Neuronal stem cell (in vitro differentiated cells): ENCODE results near the gene ALOX5AP.

Experiments
- DNase-seq: peaks from one replicate; pipeline ENCODE4 v3.0.0-alpha.2; 2013; ENCODE audit warnings: low spot score
- H2AFZ ChIP-seq: one replicate; pipeline ENCODE4 v1.6.1; 2013; ENCODE audit warnings: mild to moderate bottlenecking, low read length, inconsistent platforms
- H2AK5ac ChIP-seq: 2 replicates; pipeline ENCODE4 v1.6.1; 2013; ENCODE audit warnings: low read depth, mild to moderate bottlenecking, inconsistent platforms, low read length, moderate library complexity, mixed read lengths
- H2BK120ac ChIP-seq: 2 replicates; pipeline ENCODE4 v1.6.1; 2013; ENCODE audit warnings: low read depth, mild to moderate bottlenecking, inconsistent platforms, low read length, moderate library complexity, mixed read lengths
- H2BK12ac ChIP-seq: one replicate; pipeline ENCODE4 v1.6.1; 2013; ENCODE audit warnings: low read length, inconsistent platforms
- H2BK15ac ChIP-seq: 2 replicates; pipeline ENCODE4 v1.6.1; 2013; ENCODE audit warnings: mild to moderate bottlenecking, low read length, inconsistent platforms, mixed read lengths
- H2BK5ac ChIP-seq: one replicate; pipeline ENCODE4 v1.6.1; 2013; ENCODE audit warnings: inconsistent platforms, mild to moderate bottlenecking, low read length, moderate library complexity
- H3K14ac ChIP-seq: one replicate; pipeline ENCODE4 v1.6.1; 2013; ENCODE audit warnings: low read length, inconsistent platforms
- H3K18ac ChIP-seq: 2 replicates; pipeline ENCODE4 v1.6.1; 2013; ENCODE audit warnings: low read length, inconsistent platforms
- H3K23ac ChIP-seq: 2 replicates; pipeline ENCODE4 v1.6.1; 2013; ENCODE audit warnings: low read depth, mild to moderate bottlenecking, mixed read lengths, low read length, inconsistent platforms; ENCODE audit not compliant: poor library complexity
- H3K27ac ChIP-seq: replicated peaks from 3 replicates; pipeline ENCODE4 v1.5.1; 2013; ENCODE audit warnings: low read length, inconsistent platforms
- H3K27me3 ChIP-seq, 3 experiments: 2 replicates each; pipeline ENCODE4 v1.6.1; 2013; ENCODE audit warnings: low read length in 3 of 3, mild to moderate bottlenecking in 2 of 3, inconsistent platforms in 1 of 3, low read depth in 1 of 3, mixed read lengths in 1 of 3, moderate library complexity in 1 of 3; ENCODE audit not compliant: control insufficient read depth in 3 of 3, insufficient read depth in 3 of 3
- H3K36me3 ChIP-seq, 2 donors: replicated peaks in 1 of 2; 2 replicates each; pipeline ENCODE4 v1.6.1; 2013; ENCODE audit warnings: low read length in 2 of 2; ENCODE audit not compliant: control insufficient read depth in 2 of 2, insufficient read depth in 2 of 2
- H3K4ac ChIP-seq: 2 replicates; pipeline ENCODE4 v1.6.1; 2013; ENCODE audit warnings: inconsistent platforms, mild to moderate bottlenecking, low read length, moderate library complexity
- H3K4me1 ChIP-seq, 2 donors: 1 replicate in 1 of 2; 2 replicates in 1 of 2; pipeline ENCODE4 v1.6.1; 2013; ENCODE audit warnings: low read length in 2 of 2, low read depth in 1 of 2; ENCODE audit not compliant: control insufficient read depth in 2 of 2, insufficient read depth in 1 of 2
- H3K4me2 ChIP-seq: one replicate; pipeline ENCODE4 v1.6.1; 2013; ENCODE audit warnings: mild to moderate bottlenecking, low read length, inconsistent platforms; ENCODE audit not compliant: insufficient read depth, poor library complexity, severe bottlenecking
- H3K4me3 ChIP-seq, 2 donors: 2 replicates each; pipeline ENCODE4 v1.5.1; 2013; ENCODE audit warnings: low read length in 2 of 2, mild to moderate bottlenecking in 2 of 2, inconsistent platforms in 1 of 2, moderate library complexity in 1 of 2
- H3K79me1 ChIP-seq: one replicate; pipeline ENCODE4 v1.6.1; 2013; ENCODE audit warnings: low read depth, mild to moderate bottlenecking, inconsistent platforms, low read length, moderate library complexity
- H3K9ac ChIP-seq: one replicate; pipeline ENCODE4 v1.6.1; 2013; ENCODE audit warnings: mild to moderate bottlenecking, low read depth, low read length, inconsistent platforms; ENCODE audit not compliant: poor library complexity
- H3K9me3 ChIP-seq, 2 donors: replicated peaks in 1 of 2; 2 replicates each; pipeline versions ENCODE3 to v1.6.1; 2013; ENCODE audit warnings: low read length in 2 of 2, mild to moderate bottlenecking in 2 of 2, inconsistent platforms in 1 of 2, low read depth in 1 of 2, mixed read lengths in 1 of 2, moderate library complexity in 1 of 2; ENCODE audit not compliant: control insufficient read depth in 2 of 2, insufficient read depth in 1 of 2
- H4K8ac ChIP-seq: one replicate; pipeline ENCODE4 v1.6.1; 2013; ENCODE audit warnings: low read depth, mild to moderate bottlenecking, inconsistent platforms, low read length, moderate library complexity
- H4K91ac ChIP-seq: one replicate; pipeline ENCODE4 v1.6.1; 2013; ENCODE audit warnings: low read length, low read depth, mild to moderate bottlenecking, inconsistent platforms; ENCODE audit not compliant: poor library complexity
- WGBS, 2 donors: extraction: QIAGEN DNeasy Blood & Tissue Kit; methylation state at CpG; one replicate each; pipeline ENCODE4 v1.1.7; 2013; ENCODE audit warnings: missing lambda C conversion rate in 2 of 2, mixed read lengths in 1 of 2; ENCODE audit not compliant: insufficient read length in 2 of 2, insufficient replicate concordance in 1 of 2; ENCODE audit errors: extremely low coverage in 2 of 2; 5-methylcytosine and 5-hydroxymethylcytosine counted together

The ALOX5AP gene

DNA sequence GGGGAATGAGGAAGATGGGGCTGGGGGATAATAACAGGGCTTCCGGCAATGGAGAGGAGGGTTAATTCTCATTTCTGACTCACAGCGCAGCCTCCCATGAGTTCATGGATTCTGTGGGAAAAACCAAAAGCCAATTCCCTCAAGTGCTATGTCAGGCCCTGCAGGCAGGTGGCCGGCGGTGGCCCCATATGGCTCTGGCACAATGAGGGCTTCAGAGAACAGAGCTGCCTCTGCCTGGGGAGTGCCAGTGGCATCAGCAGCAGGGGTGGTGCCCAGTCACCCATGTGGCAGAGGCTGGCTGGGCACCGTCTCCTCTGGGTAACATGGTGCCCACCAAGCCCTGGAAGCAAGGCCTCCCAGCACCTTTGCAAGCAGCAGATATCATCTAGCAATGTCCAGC lies 69.1 kb downstream of the ALOX5AP start:
- Histone ChIP-seq H3K14ac (no peak overlapping the region), H3K36me3 (peaks cover 0 to 2% of the 10 kb centered on the region in 2 donors), H3K23ac (no peak overlapping the region), H2BK120ac (no peak overlapping the region), H2BK15ac (peak overlapping the region; percentile 97), H3K9ac (no peak overlapping the region), H2AFZ (no peak overlapping the region), H3K18ac (no peak overlapping the region), H2AK5ac (peak overlapping the region; percentile 67), H3K79me1 (no peaks in the 10 kb centered on the region), H3K27ac (no peak overlapping the region), H3K9me3 (no peaks in the 10 kb centered on the region), H3K4me1 (peaks cover 2% of the 10 kb centered on the region in 2 donors), H2BK12ac (peak overlapping the region; percentile 43), H4K91ac (no peak overlapping the region), H3K27me3 (no peaks in the 10 kb centered on the region), H3K4ac (no peak overlapping the region), H3K4me2 (no peak overlapping the region), H4K8ac (no peak overlapping the region), H2BK5ac (no peak overlapping the region), H3K4me3 (no peak overlapping the region)
- no peak for DNase-seq
- whole genome bisulfite sequencing, 2 donors = no CpG with 5 or more reads among the region's 5 CpGs

DNA sequence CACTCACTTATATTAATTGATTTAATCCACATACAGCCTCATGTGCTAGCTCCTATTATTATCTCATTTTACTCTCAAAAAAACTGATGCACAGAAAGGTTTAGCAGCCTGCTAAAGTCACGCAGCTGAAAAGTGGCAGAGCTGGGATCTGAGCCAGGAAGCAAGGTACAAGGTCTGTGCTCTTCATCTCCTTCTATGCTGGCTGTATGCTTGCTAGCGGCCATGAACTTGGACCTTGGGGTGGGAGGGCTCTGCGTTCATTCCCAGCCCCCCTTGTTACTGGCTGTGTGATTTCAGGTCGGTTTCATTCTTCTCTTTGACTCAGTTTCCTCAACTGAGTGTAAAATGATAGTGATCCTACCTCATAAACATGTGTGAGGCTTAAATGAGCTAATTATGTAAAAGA lies 69.8 kb downstream of the ALOX5AP start:
- Histone ChIP-seq H3K14ac (no peak overlapping the region), H2AFZ (no peak overlapping the region), H3K79me1 (no peaks in the 10 kb centered on the region), H2BK120ac (no peak overlapping the region), H4K8ac (no peak overlapping the region), H3K18ac (no peak overlapping the region), H2BK12ac (no peak overlapping the region), H3K9me3 (no peaks in the 10 kb centered on the region), H3K23ac (no peak overlapping the region), H3K9ac (no peak overlapping the region), H3K4me3 (no peak overlapping the region), H3K27ac (no peak overlapping the region), H4K91ac (no peak overlapping the region), H2BK15ac (no peak overlapping the region), H3K4me1 (peaks cover 0 to 2% of the 10 kb centered on the region in 2 donors), H3K27me3 (no peaks in the 10 kb centered on the region), H2AK5ac (no peak overlapping the region), H3K4ac (no peak overlapping the region), H2BK5ac (no peak overlapping the region), H3K4me2 (no peak overlapping the region), H3K36me3 (peaks cover 0 to 2% of the 10 kb centered on the region in 2 donors)
- no CpG with 5 or more reads among the region's 4 CpGs for WGBS, 2 donors
- no peak for DNase-seq

DNA sequence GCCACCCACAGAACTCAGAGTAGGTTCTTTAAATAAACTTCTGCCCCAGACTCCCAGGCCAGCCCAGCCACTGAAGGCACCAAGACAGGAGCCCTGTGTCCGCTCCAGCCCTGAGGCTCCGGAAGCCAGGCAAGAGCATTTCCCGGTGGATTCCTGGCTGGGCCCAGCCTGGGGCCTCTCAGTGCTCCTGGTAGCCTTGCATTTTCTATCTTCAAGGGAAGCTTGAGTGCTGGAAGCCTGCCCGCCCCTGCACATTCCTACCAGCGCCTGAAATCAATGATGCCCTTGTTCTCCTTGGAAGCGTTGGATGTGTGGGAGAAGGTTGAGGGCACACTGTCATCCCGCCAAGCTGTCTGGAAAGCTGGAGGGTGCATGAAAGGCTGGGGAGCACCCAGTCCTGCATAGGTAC lies 70.3 kb downstream of the ALOX5AP start:
- no peaks in the 10 kb centered on the region for H3K9me3 ChIP-seq
- H3K18ac ChIP-seq = peak overlapping the region; percentile 31
- no peak overlapping the region for H2BK15ac ChIP-seq
- no peak overlapping the region for H3K14ac ChIP-seq
- H3K23ac ChIP-seq = no peak overlapping the region
- H3K4me1 ChIP-seq = peaks cover 0 to 6% of the 10 kb centered on the region in 2 donors
- no peak for DNase-seq
- H3K4ac ChIP-seq = no peak overlapping the region
- H3K4me2 ChIP-seq = no peak overlapping the region
- H3K79me1 ChIP-seq = no peaks in the 10 kb centered on the region
- H3K4me3 ChIP-seq = no peak overlapping the region
- no CpG with 5 or more reads among the region's 7 CpGs for WGBS, 2 donors
- H2BK120ac ChIP-seq = no peak overlapping the region
- H3K27me3 ChIP-seq = no peaks in the 10 kb centered on the region
- no peak overlapping the region for H3K27ac ChIP-seq
- no peak overlapping the region for H2BK12ac ChIP-seq
- H4K91ac ChIP-seq = no peak overlapping the region
- no peak overlapping the region for H2AK5ac ChIP-seq
- no peak overlapping the region for H3K9ac ChIP-seq
- H2AFZ ChIP-seq = no peak overlapping the region
- H3K36me3 ChIP-seq = peaks cover 0 to 2% of the 10 kb centered on the region in 2 donors
- no peak overlapping the region for H4K8ac ChIP-seq
- H2BK5ac ChIP-seq = no peak overlapping the region

DNA sequence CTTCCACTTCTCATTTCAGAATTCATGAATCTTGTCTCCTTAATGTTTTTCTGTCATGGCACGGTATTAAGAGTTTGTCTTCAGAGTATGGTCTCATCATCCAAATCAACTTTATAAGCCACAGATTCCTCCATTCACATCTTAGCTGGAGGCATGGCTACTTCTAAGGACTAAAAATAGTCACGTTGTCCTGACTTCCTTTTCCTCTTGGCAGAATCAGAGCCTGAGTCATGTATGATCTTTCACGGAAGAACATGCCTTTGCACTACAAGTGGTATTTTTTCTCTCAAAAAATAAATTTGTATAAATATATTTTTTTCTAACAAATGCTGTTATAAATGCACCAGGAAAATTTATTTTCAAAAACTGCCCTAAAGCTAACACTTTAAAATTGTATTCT lies 71.4 kb downstream of the ALOX5AP start:
- H3K4me1 ChIP-seq = peaks cover 0 to 6% of the 10 kb centered on the region in 2 donors
- no peak for DNase-seq
- H3K4ac ChIP-seq = no peak overlapping the region
- H3K79me1 ChIP-seq = no peaks in the 10 kb centered on the region
- H3K23ac ChIP-seq = no peak overlapping the region
- no peak overlapping the region for H4K91ac ChIP-seq
- H3K14ac ChIP-seq = no peak overlapping the region
- no peak overlapping the region for H3K18ac ChIP-seq
- H2BK15ac ChIP-seq = no peak overlapping the region
- no peaks in the 10 kb centered on the region for H3K9me3 ChIP-seq
- H3K4me2 ChIP-seq = no peak overlapping the region
- no peak overlapping the region for H3K9ac ChIP-seq
- H2AFZ ChIP-seq = no peak overlapping the region
- no peak overlapping the region for H2BK120ac ChIP-seq
- H3K27me3 ChIP-seq = no peaks in the 10 kb centered on the region
- no peak overlapping the region for H2BK5ac ChIP-seq
- no peak overlapping the region for H3K27ac ChIP-seq
- H3K36me3 ChIP-seq = peaks cover 0 to 2% of the 10 kb centered on the region in 2 donors
- H3K4me3 ChIP-seq = no peak overlapping the region
- WGBS, 2 donors = no CpG with 5 or more reads among the region's 3 CpGs
- H2BK12ac ChIP-seq = no peak overlapping the region
- no peak overlapping the region for H4K8ac ChIP-seq
- no peak overlapping the region for H2AK5ac ChIP-seq
